HL-60 (cell line): ENCODE measurements around the gene STK32B.

ENCODE experiments used
- DNase-seq, 2 experiments: peaks; one replicate each; pipeline ENCODE4 v3.0.0-alpha.2; 2010 to 2020; ENCODE audit warnings: low read depth in 1 of 2, low spot score in 1 of 2
- H3K27ac ChIP-seq: fragments of 250-450 bp; sonication (Bioruptor Pico); replicated peaks from 2 replicates; pipeline ENCODE4 v1.5.1; 2020; ENCODE audit warnings: mild to moderate bottlenecking, moderate library complexity
- H3K27me3 ChIP-seq: fragments of 250-450 bp; sonication (Bioruptor Pico); 2 replicates; pipeline ENCODE4 v1.5.1; 2021; ENCODE audit warnings: mild to moderate bottlenecking, moderate library complexity; ENCODE audit not compliant: insufficient read depth, poor library complexity, severe bottlenecking
- H3K4me3 ChIP-seq: replicated peaks from 2 replicates; pipeline ENCODE4 v1.5.1; 2011; ENCODE audit warnings: mild to moderate bottlenecking, control low read depth, low read length; ENCODE audit not compliant: insufficient read depth
- CTCF ChIP-seq: IDR thresholded peaks from one replicate; pipeline ENCODE4 v1.5.1; 2011; ENCODE audit warnings: low read length, control low read depth, inconsistent platforms; ENCODE audit not compliant: insufficient read depth
- GABPA ChIP-seq: IDR thresholded peaks from 2 replicates; pipeline ENCODE4 v1.6.1; 2012; ENCODE audit warnings: low read depth
- POLR2AphosphoS5 ChIP-seq: IDR thresholded peaks from 2 replicates; pipeline ENCODE4 v1.6.1; 2012; ENCODE audit warnings: low read depth
- REST ChIP-seq: IDR thresholded peaks from 2 replicates; pipeline ENCODE4 v1.6.1; 2012; ENCODE audit warnings: low read depth; ENCODE audit not compliant: insufficient replicate concordance
- SPI1 ChIP-seq: IDR thresholded peaks from 2 replicates; pipeline ENCODE4 v1.6.1; 2012; ENCODE audit warnings: low read depth, mild to moderate bottlenecking, borderline replicate concordance

The STK32B gene

GRCh38 chr4:5422195-5422594 lies 370.9 kb downstream of the STK32B start:
- Histone ChIP-seq H3K27ac (no peak overlapping the region), H3K4me3 (no peak overlapping the region), H3K27me3 (no peaks in the 10 kb centered on the region)
- TF ChIP-seq CTCF (no peak), POLR2AphosphoS5 (no peak)
- no peak for DNase-seq

GRCh38 chr4:5423670-5424069 lies 372.4 kb downstream of the STK32B start:
- no peak for TF ChIP-seq GABPA
- TF ChIP-seq REST, result no peak
- TF ChIP-seq SPI1, result no peak
- no peak for TF ChIP-seq POLR2AphosphoS5
- no peak for TF ChIP-seq CTCF
- Histone ChIP-seq H3K27me3 (no peaks in the 10 kb centered on the region), H3K27ac (no peak overlapping the region), H3K4me3 (no peak overlapping the region)
- no peak for DNase-seq

GRCh38 chr4:5424211-5424610 lies 372.9 kb downstream of the STK32B start:
- TF ChIP-seq CTCF (no peak), SPI1 (no peak), REST (no peak), POLR2AphosphoS5 (no peak)
- no peaks in the 10 kb centered on the region for H3K27me3 ChIP-seq
- no peak overlapping the region for H3K4me3 ChIP-seq
- DNase-seq, result no peak
- no peak overlapping the region for H3K27ac ChIP-seq

DNA sequence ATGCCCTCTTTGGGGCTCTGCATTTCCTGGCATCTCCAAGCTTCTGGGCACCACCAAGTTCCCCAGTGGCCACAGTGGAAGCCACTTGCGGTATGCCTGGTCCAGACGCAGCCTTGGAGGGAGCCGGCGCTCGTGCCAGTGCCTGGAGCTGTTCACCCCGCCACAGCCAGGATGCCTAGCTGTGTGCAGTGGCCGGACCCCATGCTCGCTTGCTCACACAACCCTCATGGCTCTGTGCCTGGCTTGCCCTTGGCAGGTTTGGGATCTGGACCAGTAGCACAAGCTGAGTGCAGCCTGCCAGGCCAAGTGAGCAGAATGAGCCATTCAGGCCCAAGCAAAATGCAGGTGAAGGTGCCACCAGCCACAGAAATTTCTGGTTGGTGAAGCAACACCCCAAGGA lies 373.6 kb downstream of the STK32B start:
- DNase-seq, result no peak
- Histone ChIP-seq H3K4me3 (no peak overlapping the region), H3K27me3 (no peaks in the 10 kb centered on the region), H3K27ac (no peak overlapping the region)
- TF ChIP-seq SPI1, result no peak
- TF ChIP-seq REST, result no peak
- no peak for TF ChIP-seq GABPA
- no peak for TF ChIP-seq POLR2AphosphoS5
- no peak for TF ChIP-seq CTCF
